B cell (primary cell): Measurements from ENCODE around the gene PRMT5.

ENCODE experiments used
- EZH2 ChIP-seq: IDR thresholded peaks from 2 replicates; pipeline ENCODE4 v1.6.1; 2012; ENCODE audit warnings: borderline replicate concordance, low read depth, mild to moderate bottlenecking, moderate library complexity, low read length; ENCODE audit not compliant: insufficient read depth, poor library complexity, severe bottlenecking
- TF ChIP-seq, protein P1 (sequence below): fragments of 200-600 bp; IDR thresholded peaks from one replicate; pipeline ENCODE4 v1.8.0; 2022; ENCODE audit warnings: antibody characterized with exemption, mild to moderate bottlenecking

DNA sequence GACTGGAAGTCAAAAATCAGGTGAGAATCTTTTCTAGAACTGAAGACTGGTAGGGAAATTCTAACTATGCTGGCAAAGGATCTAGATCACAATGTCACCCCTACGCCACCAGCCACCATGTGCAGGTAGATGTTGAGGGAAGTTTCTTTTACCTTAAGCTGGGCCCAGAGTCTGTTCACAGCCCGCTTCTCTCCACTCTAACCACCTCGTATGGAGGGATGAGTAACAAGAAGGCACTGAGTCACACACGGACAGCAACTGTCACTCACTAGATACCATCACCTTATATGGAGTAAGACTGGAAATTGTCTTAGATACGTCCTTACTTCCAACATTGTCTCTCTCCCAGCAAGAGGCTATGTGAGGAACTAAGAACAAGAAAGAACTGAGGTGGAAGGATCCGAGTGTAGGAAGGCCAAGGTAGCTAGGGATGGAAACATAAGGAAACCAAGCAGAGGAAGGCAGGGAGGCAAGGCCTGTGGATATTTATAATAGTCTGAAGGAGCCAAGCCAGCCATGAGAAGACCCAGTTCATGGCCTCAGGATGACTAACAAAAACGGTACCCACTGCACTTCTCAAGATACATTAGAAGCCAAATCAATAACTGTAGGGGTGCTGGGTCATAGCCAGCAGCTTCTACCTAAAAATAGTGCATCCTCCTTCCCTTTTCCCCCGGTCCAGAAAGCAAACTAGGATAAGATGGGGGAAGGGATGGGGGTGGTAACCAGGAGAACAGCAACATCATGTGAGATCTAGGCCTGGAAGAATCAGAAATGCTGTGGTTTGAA, 30.7 kb downstream of the PRMT5 start:
- TF ChIP-seq, protein P1, sequence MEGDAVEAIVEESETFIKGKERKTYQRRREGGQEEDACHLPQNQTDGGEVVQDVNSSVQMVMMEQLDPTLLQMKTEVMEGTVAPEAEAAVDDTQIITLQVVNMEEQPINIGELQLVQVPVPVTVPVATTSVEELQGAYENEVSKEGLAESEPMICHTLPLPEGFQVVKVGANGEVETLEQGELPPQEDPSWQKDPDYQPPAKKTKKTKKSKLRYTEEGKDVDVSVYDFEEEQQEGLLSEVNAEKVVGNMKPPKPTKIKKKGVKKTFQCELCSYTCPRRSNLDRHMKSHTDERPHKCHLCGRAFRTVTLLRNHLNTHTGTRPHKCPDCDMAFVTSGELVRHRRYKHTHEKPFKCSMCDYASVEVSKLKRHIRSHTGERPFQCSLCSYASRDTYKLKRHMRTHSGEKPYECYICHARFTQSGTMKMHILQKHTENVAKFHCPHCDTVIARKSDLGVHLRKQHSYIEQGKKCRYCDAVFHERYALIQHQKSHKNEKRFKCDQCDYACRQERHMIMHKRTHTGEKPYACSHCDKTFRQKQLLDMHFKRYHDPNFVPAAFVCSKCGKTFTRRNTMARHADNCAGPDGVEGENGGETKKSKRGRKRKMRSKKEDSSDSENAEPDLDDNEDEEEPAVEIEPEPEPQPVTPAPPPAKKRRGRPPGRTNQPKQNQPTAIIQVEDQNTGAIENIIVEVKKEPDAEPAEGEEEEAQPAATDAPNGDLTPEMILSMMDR = no peak
- TF ChIP-seq EZH2 = no peak
